ENCODE data around the gene GAMT. TPM values are rescaled to one million over a fixed set of nuclear protein-coding genes. Genes with fewer than 3 reads are reported as not detected.

GAMT gene
- total and polyA plus RNA-seq, 8 donors, result 5.9 to 26.1 (median 23.3) TPM

DNA sequence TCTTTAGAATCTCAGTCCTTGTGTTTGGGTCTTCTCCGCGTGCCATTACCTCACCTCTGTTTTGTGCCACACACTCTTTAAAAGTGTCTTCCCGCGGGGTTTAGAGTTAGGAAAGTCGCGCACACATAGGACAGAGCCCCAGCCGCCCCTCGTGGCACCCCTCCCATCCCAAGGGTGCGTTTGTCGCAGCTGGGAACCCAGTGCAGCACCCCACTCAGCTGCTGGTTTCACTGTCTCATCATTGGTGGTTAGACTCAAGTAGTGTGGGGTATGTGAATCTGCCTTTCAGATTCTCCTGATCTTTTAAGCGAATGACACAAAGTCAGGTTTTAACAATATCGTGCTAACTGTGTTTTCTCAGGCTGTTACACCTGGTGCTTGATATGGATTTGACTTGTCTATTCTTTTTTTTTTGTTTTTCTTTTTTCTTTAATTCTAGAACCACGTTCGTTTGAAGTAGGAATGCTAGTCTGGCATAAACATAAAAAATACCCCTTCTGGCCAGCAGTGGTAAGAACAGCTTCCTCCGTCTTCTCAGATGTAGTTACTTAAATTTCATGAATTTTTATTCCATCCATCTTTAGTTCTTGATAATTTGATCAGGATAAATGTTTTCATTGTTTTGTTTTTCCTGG is 37.2 kb downstream of the GAMT start:
- intact Hi-C loops (cut with DNase I), result no loop called here
- DNase-seq, result no peak
- Histone ChIP-seq H3K36me3 (peaks cover 0 to 85% of the 10 kb centered on the region in 2 donors), H3K9me3 (no peaks in the 10 kb centered on the region), H3K4me3 (no peak overlapping the region), H3K27ac (no peak overlapping the region), H3K4me1 (peaks cover 13 to 49% of the 10 kb centered on the region in 2 donors), H3K27me3 (no peaks in the 10 kb centered on the region)
- TF ChIP-seq CTCF (IDR thresholded peaks at IDR 0.05), result no peak
- no peak for ATAC-seq

- Histone ChIP-seq H3K4me1 (peaks cover 13 to 49% of the 10 kb centered on the region in 2 donors), H3K27ac (no peak overlapping the region), H3K9me3 (no peaks in the 10 kb centered on the region), H3K36me3 (peaks cover 0 to 88% of the 10 kb centered on the region in 2 donors), H3K27me3 (no peaks in the 10 kb centered on the region), H3K4me3 (no peak overlapping the region)
- no peak for TF ChIP-seq CTCF (IDR thresholded peaks at IDR 0.05)
- DNase-seq (no peak), ATAC-seq (no peak)
- intact Hi-C loops (cut with DNase I), result no loop called here
These were observed 37.7 kb downstream of the GAMT start for GRCh38 chr19:1363599-1363998.

- Histone ChIP-seq H3K27me3 (no peaks in the 10 kb centered on the region), H3K9me3 (no peaks in the 10 kb centered on the region), H3K4me1 (peaks cover 13 to 43% of the 10 kb centered on the region in 2 donors), H3K36me3 (peaks cover 0 to 93% of the 10 kb centered on the region in 2 donors), H3K27ac (no peak overlapping the region), H3K4me3 (no peak overlapping the region)
- intact Hi-C loops (cut with DNase I), result no loop called here
- TF ChIP-seq CTCF (IDR thresholded peaks at IDR 0.05), result no peak
- ATAC-seq (no peak), DNase-seq (no peak)
These were observed 38.7 kb downstream of the GAMT start for GRCh38 chr19:1362387-1363257.

- no peak overlapping the region for H3K27ac ChIP-seq
- TF ChIP-seq CTCF (IDR thresholded peaks at IDR 0.05), result no peak
- H3K4me3 ChIP-seq, result peak overlapping the region in 1 of 2 donors; percentile 9
- no peak for DNase-seq
- peaks cover 13 to 38% of the 10 kb centered on the region in 2 donors for H3K4me1 ChIP-seq
- H3K9me3 ChIP-seq, result no peaks in the 10 kb centered on the region
- intact Hi-C loops (cut with DNase I), result no loop called here
- ATAC-seq, result no peak
- no peaks in the 10 kb centered on the region for H3K27me3 ChIP-seq
- H3K36me3 ChIP-seq, result peaks cover 0 to 88% of the 10 kb centered on the region in 2 donors
These were observed 39.5 kb downstream of the GAMT start for GRCh38 chr19:1361601-1362386.
